SU-DHL-6 (cell line): Measurements from ENCODE around the gene ASH1L.

Source experiments
- H2AFZ ChIP-seq: fragments of 200-600 bp; sonication (generic); 2 replicates; pipeline ENCODE4 v1.6.1; 2014; ENCODE audit warnings: low read depth, mild to moderate bottlenecking, moderate library complexity, mixed read lengths, antibody characterized with exemption, low read length; ENCODE audit not compliant: severe bottlenecking
- H3F3A ChIP-seq: fragments of 200-600 bp; shearing (Covaris generic); 2 replicates; pipeline ENCODE4 v1.6.0; 2016; ENCODE audit warnings: antibody characterized with exemption, mild to moderate bottlenecking; ENCODE audit not compliant: insufficient read depth
- H3K27ac ChIP-seq: fragments of 200-600 bp; sonication (generic); 2 replicates; pipeline ENCODE4 v1.5.1; 2016; ENCODE audit warnings: low read depth, mild to moderate bottlenecking, low read length, moderate library complexity, mixed read lengths
- H3K27me3 ChIP-seq: fragments of 200-600 bp; sonication (generic), shearing (Covaris generic); 2 replicates; pipeline ENCODE4 v1.6.0; 2014; ENCODE audit warnings: mild to moderate bottlenecking, low read length
- H3K36me3 ChIP-seq: fragments of 200-600 bp; sonication (generic); 2 replicates; pipeline ENCODE4 v1.6.1; 2014; ENCODE audit warnings: mild to moderate bottlenecking, low read length, mixed read lengths
- H3K4me2 ChIP-seq: fragments of 300-600, 200-600 bp; shearing (Covaris generic), sonication (generic); 2 replicates; pipeline ENCODE4 v1.6.0; 2014; ENCODE audit warnings: low read length, low read depth, mild to moderate bottlenecking; ENCODE audit not compliant: poor library complexity, severe bottlenecking
- H3K4me3 ChIP-seq: fragments of 200-600 bp; sonication (generic); 2 replicates; pipeline ENCODE4 v1.5.1; 2014; ENCODE audit warnings: antibody characterized with exemption, low read length, mild to moderate bottlenecking, mixed read lengths; ENCODE audit not compliant: insufficient read depth, poor library complexity, severe bottlenecking
- H3K79me2 ChIP-seq: fragments of 200-600 bp; sonication (generic); 2 replicates; pipeline ENCODE4 v1.6.1; 2014; ENCODE audit warnings: mild to moderate bottlenecking, low read length, moderate library complexity; ENCODE audit not compliant: insufficient read depth
- H3K9ac ChIP-seq: fragments of 200-600 bp; sonication (generic); 2 replicates; pipeline ENCODE4 v1.7.0; 2014; ENCODE audit warnings: mild to moderate bottlenecking, low read length
- H3K9me2 ChIP-seq: fragments of 200-600 bp; sonication (generic); replicated peaks from 2 replicates; pipeline ENCODE4 v1.6.1; 2014; ENCODE audit warnings: low read length; ENCODE audit not compliant: insufficient read depth
- H3K9me3 ChIP-seq: fragments of 200-600 bp; sonication (generic); 2 replicates; pipeline ENCODE4 v1.6.1; 2014; ENCODE audit warnings: low read length, mixed read lengths; ENCODE audit not compliant: insufficient read depth
- H4K20me1 ChIP-seq: fragments of 200-600 bp; sonication (generic); 2 replicates; pipeline ENCODE4 v1.6.1; 2014; ENCODE audit warnings: low read depth, mild to moderate bottlenecking, antibody characterized with exemption, low read length, moderate library complexity, mixed read lengths
- EZH2phosphoT487 ChIP-seq: fragments of 200-600 bp; sonication (generic), shearing (Covaris generic); conservative IDR thresholded peaks from 2 replicates; pipeline ENCODE4 v1.6.1; 2018; ENCODE audit warnings: mild to moderate bottlenecking, antibody characterized with exemption, low read length, moderate library complexity, mixed read lengths
- TF ChIP-seq, protein P1 (sequence below): fragments of 200-600 bp; sonication (generic); IDR thresholded peaks from one replicate; pipeline ENCODE4 v1.5.1; 2017; ENCODE audit warnings: antibody characterized with exemption, mild to moderate bottlenecking, low read length, moderate library complexity; ENCODE audit not compliant: insufficient read depth, poor library complexity, severe bottlenecking

ASH1L gene

DNA sequence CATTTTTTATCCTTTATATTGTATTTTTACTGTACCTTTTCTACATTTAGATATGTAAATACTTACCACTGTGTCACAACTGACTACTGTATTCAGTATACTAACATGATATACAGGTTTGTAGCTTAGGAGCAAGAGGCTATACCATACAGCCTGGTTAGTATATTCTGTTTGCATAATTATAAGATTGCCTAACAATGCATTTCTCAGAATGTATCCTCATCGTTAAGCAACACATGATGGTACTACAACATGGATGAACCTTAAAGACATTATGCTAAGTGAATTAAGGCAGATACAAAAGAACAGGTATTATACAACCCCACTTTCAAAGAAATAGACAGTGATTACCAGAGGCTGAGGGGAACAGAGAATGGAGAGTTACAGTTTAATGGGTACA lies 179.2 kb downstream of the ASH1L start:
- no peak for TF ChIP-seq EZH2phosphoT487
- TF ChIP-seq, protein P1, sequence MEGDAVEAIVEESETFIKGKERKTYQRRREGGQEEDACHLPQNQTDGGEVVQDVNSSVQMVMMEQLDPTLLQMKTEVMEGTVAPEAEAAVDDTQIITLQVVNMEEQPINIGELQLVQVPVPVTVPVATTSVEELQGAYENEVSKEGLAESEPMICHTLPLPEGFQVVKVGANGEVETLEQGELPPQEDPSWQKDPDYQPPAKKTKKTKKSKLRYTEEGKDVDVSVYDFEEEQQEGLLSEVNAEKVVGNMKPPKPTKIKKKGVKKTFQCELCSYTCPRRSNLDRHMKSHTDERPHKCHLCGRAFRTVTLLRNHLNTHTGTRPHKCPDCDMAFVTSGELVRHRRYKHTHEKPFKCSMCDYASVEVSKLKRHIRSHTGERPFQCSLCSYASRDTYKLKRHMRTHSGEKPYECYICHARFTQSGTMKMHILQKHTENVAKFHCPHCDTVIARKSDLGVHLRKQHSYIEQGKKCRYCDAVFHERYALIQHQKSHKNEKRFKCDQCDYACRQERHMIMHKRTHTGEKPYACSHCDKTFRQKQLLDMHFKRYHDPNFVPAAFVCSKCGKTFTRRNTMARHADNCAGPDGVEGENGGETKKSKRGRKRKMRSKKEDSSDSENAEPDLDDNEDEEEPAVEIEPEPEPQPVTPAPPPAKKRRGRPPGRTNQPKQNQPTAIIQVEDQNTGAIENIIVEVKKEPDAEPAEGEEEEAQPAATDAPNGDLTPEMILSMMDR, result no peak
- no peaks in the 10 kb centered on the region; the same call in 1 of the 2 replicates for H3F3A ChIP-seq
- H3K36me3 ChIP-seq, result peaks cover 20% of the 10 kb centered on the region; the same call in 1 of the 2 replicates
- H3K79me2 ChIP-seq, result no peaks in the 10 kb centered on the region
- no peaks in the 10 kb centered on the region for H3K9me3 ChIP-seq
- no peaks in the 10 kb centered on the region for H3K9me2 ChIP-seq
- H3K27ac ChIP-seq, result no peak overlapping the region
- no peak overlapping the region for H3K9ac ChIP-seq
- no peaks in the 10 kb centered on the region for H4K20me1 ChIP-seq
- no peak overlapping the region for H3K4me2 ChIP-seq
- no peak overlapping the region for H3K4me3 ChIP-seq
- H3K27me3 ChIP-seq, result no peaks in the 10 kb centered on the region
- no peak overlapping the region for H2AFZ ChIP-seq

GRCh38 chr1:155379631-155380090 lies 182.9 kb downstream of the ASH1L start:
- Histone ChIP-seq H3K9me2 (no peaks in the 10 kb centered on the region), H3K36me3 (peaks cover 30% of the 10 kb centered on the region), H3K4me2 (no peak overlapping the region), H3F3A (no peaks in the 10 kb centered on the region; the same call in 1 of the 2 replicates), H2AFZ (no peak overlapping the region), H3K79me2 (no peaks in the 10 kb centered on the region), H3K9ac (no peak overlapping the region), H3K27me3 (no peaks in the 10 kb centered on the region), H4K20me1 (no peaks in the 10 kb centered on the region), H3K4me3 (no peak overlapping the region), H3K9me3 (no peaks in the 10 kb centered on the region), H3K27ac (no peak overlapping the region)
- no peak for TF ChIP-seq EZH2phosphoT487
- TF ChIP-seq, protein P1, result no peak

- TF ChIP-seq, protein P1, result no peak
- no peak for TF ChIP-seq EZH2phosphoT487
- Histone ChIP-seq H3K4me2 (no peak overlapping the region), H3F3A (no peaks in the 10 kb centered on the region; the same call in 1 of the 2 replicates), H3K27me3 (no peaks in the 10 kb centered on the region), H3K9me2 (no peaks in the 10 kb centered on the region), H3K27ac (no peak overlapping the region), H4K20me1 (no peaks in the 10 kb centered on the region), H3K4me3 (no peak overlapping the region), H3K9me3 (no peaks in the 10 kb centered on the region), H3K9ac (no peak overlapping the region), H2AFZ (no peak overlapping the region), H3K79me2 (no peaks in the 10 kb centered on the region), H3K36me3 (peaks cover 33% of the 10 kb centered on the region)
These were observed 183.4 kb downstream of the ASH1L start for GRCh38 chr1:155379180-155379579.

DNA sequence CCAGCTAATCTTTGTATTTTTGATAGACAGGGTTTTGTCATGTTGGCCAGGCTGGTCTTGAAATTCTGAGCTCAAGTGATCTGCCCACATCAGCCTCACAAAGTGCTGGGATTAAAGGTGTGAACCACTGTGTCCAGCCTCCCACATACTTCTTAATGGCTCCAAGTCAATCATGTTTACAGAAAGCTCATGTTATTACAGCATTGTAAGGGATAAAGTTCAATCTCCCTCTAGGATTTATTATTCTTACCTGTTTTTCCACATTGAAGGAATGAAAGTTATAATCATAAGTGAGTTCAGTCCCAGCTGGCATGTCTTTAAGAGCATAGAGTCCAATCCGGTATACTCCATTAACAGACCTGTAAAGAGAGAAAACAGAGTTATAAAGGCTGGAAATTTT lies 202.6 kb downstream of the ASH1L start:
- Histone ChIP-seq H4K20me1 (no peaks in the 10 kb centered on the region), H3K4me3 (no peak overlapping the region)

More for the DNA sequence above, 202.6 kb downstream of the ASH1L start:
- no peak for TF ChIP-seq EZH2phosphoT487
- TF ChIP-seq, protein P1, result no peak
- Histone ChIP-seq H3F3A (no peaks in the 10 kb centered on the region), H3K9me3 (no peaks in the 10 kb centered on the region), H3K9me2 (no peaks in the 10 kb centered on the region), H2AFZ (no peak overlapping the region), H3K36me3 (peaks cover 13% of the 10 kb centered on the region; the same call in 1 of the 2 replicates), H3K4me2 (no peak overlapping the region), H3K27me3 (no peaks in the 10 kb centered on the region), H3K27ac (no peak overlapping the region), H3K9ac (no peak overlapping the region), H3K79me2 (no peaks in the 10 kb centered on the region)
